ENCODE results near the gene HYAL1.
"Not testable (repeated sequence)": the region's sequence is repeated elsewhere in the genome, so short reads cannot be mapped to it uniquely, and the experiment has no call there.

Gene HYAL1

DNA sequence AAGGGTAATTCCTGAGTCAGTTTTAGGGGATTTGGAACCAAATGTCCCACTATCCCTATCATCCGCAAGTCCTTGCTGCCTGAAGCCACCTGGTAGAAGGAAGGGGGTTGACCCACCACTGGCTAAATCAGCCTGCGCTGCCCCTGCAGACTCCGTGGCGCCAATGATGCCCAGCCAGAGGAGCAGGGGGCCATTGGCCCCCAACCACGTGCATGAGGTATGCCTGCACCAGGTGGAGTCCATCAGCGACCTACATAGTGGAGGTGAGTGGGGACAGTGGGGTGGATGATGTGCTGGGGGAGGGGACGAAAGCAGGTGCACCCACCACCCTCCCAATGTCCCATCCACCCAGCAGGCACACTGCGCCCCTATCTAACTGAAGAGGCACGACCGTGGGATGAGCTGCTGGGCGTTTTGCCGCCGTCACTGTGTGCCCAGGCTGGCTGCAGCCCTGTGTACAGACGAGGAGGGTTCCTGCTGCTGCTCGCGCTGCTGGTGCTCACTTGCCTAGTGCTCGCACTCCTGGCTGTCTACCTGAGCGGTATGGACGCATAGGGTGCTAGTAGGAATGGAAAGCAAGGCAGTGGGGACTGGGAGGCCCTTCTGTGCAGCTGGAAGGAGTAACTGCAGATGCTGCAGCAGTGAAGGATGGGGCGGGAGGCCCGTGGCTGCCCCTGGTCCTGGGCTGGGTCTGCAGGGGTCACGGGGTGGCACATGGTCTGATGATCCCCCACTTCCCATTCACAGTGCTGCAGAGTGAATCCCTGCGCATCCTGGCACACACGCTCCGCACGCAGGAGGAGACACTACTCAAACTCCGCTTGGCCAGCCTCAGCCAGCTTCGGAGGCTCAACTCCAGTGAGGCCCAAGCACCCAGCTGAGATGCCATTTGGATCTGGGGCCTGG, 16.8 kb downstream of the HYAL1 start:
- TF ChIP-seq, protein P1, sequence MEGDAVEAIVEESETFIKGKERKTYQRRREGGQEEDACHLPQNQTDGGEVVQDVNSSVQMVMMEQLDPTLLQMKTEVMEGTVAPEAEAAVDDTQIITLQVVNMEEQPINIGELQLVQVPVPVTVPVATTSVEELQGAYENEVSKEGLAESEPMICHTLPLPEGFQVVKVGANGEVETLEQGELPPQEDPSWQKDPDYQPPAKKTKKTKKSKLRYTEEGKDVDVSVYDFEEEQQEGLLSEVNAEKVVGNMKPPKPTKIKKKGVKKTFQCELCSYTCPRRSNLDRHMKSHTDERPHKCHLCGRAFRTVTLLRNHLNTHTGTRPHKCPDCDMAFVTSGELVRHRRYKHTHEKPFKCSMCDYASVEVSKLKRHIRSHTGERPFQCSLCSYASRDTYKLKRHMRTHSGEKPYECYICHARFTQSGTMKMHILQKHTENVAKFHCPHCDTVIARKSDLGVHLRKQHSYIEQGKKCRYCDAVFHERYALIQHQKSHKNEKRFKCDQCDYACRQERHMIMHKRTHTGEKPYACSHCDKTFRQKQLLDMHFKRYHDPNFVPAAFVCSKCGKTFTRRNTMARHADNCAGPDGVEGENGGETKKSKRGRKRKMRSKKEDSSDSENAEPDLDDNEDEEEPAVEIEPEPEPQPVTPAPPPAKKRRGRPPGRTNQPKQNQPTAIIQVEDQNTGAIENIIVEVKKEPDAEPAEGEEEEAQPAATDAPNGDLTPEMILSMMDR (IDR thresholded peaks at IDR 0.05; ENCODE audit: insufficient read depth, low read depth, low read length, missing control alignments), result no peak
- H3K4me3 ChIP-seq (ENCODE audit: low read length), result no peak overlapping the region
- DNase-seq (ENCODE audit: low read depth), result no peak

DNA sequence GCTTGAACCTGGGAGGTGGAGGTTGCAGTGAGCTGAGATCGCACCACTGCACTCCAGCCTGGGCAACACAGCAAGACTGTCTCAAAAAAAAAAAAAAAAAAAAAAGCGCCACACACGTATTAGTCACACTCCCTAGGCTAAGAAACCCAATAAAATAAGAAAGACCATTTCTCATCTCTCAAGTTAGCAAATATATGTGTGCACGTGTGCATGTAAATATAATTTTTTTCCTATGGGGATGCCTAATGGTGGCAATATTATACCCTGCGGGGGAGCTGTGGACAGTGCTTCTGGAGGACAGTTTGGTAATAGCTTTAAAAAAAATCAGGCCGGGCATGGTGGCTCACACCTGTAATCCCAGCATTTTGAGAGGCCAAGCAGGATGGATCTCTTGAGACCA, 19.3 kb downstream of the HYAL1 start:
- DNase-seq (ENCODE audit: low read depth), result not testable (repeated sequence)

DNA sequence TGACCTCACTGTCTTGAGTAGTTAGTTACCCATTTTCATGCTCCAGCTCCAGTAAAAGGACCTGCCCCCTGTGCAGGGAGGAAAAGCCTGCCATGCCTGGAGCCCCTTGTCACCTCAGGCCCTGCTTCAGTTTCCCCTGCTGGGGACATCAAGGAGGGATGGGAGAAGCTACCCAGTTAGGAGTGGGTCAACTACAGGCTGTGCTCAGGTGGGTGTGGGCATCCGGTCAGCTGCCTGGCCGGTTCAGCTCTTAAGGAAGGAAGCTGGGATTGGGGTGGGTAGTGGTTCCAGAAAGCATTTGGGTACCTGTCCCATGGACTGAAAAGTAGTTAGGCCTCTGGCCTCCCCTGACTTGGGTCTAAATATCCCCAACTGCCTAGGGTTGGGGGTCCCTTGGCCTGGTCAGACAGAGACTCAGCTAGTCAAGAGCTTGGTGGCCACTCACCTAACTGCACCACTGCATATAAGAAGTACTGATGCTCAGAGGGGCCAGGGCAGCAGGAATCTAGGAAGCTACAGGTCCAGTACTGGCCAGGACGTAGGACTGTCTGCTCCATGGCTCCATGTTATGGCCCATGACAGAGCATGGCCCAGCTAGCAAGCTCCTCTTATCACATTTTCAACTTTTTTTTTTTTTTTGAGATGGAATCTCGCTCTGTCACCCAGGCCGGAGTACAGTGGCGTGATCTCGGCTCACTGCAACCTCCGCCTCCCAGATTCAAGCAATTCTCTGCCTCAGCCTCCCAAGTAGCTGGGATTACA, 23.9 kb downstream of the HYAL1 start:
- H3K4me3 ChIP-seq (ENCODE audit: low read length), result no peak overlapping the region
- DNase-seq (ENCODE audit: low read depth), result no peak
- TF ChIP-seq, protein P1 (IDR thresholded peaks at IDR 0.05; ENCODE audit: insufficient read depth, low read depth, low read length, missing control alignments), result no peak

More for the DNA sequence above, 19.3 kb downstream of the HYAL1 start:
- H3K4me3 ChIP-seq (ENCODE audit: low read length), result not testable (repeated sequence)

DNA sequence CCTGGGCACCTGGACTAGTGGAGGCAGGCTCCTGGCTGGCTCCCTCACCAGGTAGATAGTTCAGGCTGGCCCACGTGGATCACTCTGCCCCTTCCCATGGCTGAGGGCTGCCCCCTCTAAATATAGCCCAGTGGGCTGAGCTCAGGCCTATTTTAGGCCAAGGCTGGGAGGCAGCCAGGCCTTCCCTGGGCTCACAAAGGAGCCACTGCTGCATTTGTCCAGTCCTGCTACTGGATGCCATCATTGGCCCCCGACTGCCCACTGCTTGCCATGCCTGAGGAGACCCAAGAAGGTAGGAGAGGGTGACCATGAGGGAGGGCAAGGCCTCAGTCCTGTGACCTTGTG, 24.5 kb downstream of the HYAL1 start, which contains the start of gene LSMEM2:
Gene LSMEM2, plus strand, starts transcription at position 208 of the 345 bp plus-strand sequence. Its CDS starts 27 bp downstream, at position 235.
- DNase-seq (ENCODE audit: low read depth), result no peak
- TF ChIP-seq, protein P1 (IDR thresholded peaks at IDR 0.05; ENCODE audit: insufficient read depth, low read depth, low read length, missing control alignments), result no peak
- no peak within 1 kb of the TSS for H3K4me3 ChIP-seq (ENCODE audit: low read length)

DNA sequence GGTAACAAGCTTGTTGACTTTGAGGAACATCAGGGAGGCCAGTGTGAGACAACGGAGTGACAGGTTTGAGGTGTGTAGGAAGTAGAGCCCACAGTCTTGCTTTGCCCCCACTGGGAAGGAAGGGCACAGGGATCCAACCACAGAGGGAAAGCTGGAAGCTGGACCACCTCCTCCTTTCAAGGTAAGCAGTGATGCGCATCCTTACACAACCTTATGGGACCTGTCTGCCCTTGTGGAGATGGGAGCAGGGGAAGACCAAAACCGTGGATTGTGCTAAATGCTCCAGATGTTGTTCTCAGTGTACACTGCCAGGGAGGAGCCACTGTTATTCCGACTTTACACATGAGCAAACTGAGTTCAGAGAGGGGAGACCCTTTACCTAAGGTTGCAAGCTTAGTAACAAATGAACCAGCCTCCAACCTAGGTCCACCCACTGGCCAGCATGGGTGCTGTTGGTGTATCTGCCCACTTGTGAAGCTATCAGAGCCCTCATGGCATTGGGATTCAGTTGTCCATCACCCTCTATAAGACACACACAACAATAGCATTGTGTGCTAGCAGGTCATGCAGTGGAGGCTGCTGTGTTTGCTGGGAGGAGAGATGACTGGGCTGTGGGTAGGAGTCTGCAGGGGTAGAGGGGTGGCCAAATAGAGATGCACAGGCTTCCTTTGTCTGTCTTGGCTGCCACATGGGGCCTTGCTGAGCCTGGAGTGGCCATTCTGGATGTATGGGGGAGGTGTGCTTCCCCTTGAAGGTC, 25.1 kb downstream of the HYAL1 start:
- TF ChIP-seq, protein P1 (IDR thresholded peaks at IDR 0.05; ENCODE audit: insufficient read depth, low read depth, low read length, missing control alignments), result no peak
- DNase-seq (ENCODE audit: low read depth), result no peak
- H3K4me3 ChIP-seq (ENCODE audit: low read length), result no peak overlapping the region

DNA sequence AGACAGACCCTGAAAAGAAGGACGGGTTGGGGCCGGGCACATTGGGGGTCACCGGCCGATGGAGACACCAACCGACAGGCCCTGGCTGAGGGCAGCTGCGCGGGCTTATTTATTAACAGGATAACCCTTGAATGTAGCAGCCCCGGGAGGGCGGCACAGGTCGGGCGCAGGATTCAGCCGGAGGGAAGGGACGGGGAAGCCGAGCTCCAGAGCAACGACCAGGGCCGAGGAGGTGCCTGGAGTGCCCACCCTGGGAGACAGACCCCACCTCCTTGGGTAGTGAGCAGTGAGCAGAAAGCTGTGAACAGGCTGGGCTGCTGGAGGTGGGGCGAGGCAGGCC, 26.6 kb downstream of the HYAL1 start:
- TF ChIP-seq, protein P1 (IDR thresholded peaks at IDR 0.05; ENCODE audit: insufficient read depth, low read depth, low read length, missing control alignments), result no peak
- no peak overlapping the region for H3K4me3 ChIP-seq (ENCODE audit: low read length)

More for the DNA sequence above, 26.6 kb downstream of the HYAL1 start:
- DNase-seq (ENCODE audit: low read depth), result no peak

All from epithelial cell of esophagus (primary cell).